HG03025 (cell line): ENCODE measurements around the gene DDB1.
A peak's percentile ranks its signal among the peaks of the same experiment; 100 is the strongest.

ENCODE experiments used
- ATAC-seq: cut with Tn5 transposase; IDR thresholded peaks from one replicate; pipeline ENCODE4 v1.9.1; 2021; ENCODE audit warnings: mild to moderate bottlenecking, moderate library complexity; ENCODE audit not compliant: unreplicated experiment, low FRiP score

DDB1 gene

GRCh38 chr11:61357233-61357893 lies 24.5 kb upstream of the DDB1 start:
- ATAC-seq = peak; percentile 39

- no peak for ATAC-seq
These were observed 23.8 kb upstream of the DDB1 start for GRCh38 chr11:61356706-61357105.

- no peak for ATAC-seq
These were observed 21.3 kb upstream of the DDB1 start for GRCh38 chr11:61354208-61354607.

- no peak for ATAC-seq
These were observed 20.5 kb upstream of the DDB1 start for GRCh38 chr11:61353131-61354067.

GRCh38 chr11:61352038-61352437 lies 19.1 kb upstream of the DDB1 start:
- ATAC-seq = no peak

- no peak for ATAC-seq
These were observed 17.9 kb upstream of the DDB1 start for GRCh38 chr11:61350803-61351202.

GRCh38 chr11:61350336-61350735 lies 17.4 kb upstream of the DDB1 start:
- no peak for ATAC-seq

- ATAC-seq = no peak
These were observed 17.0 kb upstream of the DDB1 start for GRCh38 chr11:61349916-61350315.

- no peak for ATAC-seq
These were observed 16.4 kb upstream of the DDB1 start for GRCh38 chr11:61349189-61349751.

- no peak for ATAC-seq
These were observed 15.1 kb upstream of the DDB1 start for GRCh38 chr11:61347916-61348461.

GRCh38 chr11:61345954-61346843 lies 13.3 kb upstream of the DDB1 start:
- no peak for ATAC-seq

- no peak for ATAC-seq
These were observed 12.3 kb upstream of the DDB1 start for GRCh38 chr11:61345170-61345610.

- ATAC-seq = no peak
These were observed 11.2 kb upstream of the DDB1 start for GRCh38 chr11:61343792-61344745.

- ATAC-seq = no peak
These were observed 9.4 kb upstream of the DDB1 start for GRCh38 chr11:61342207-61342803.

- no peak for ATAC-seq
These were observed 8.8 kb upstream of the DDB1 start for GRCh38 chr11:61341706-61342105.

- ATAC-seq = no peak
These were observed 8.1 kb upstream of the DDB1 start for GRCh38 chr11:61340979-61341378.

GRCh38 chr11:61339490-61339878 lies 6.6 kb upstream of the DDB1 start:
- ATAC-seq = no peak

- ATAC-seq = no peak
These were observed 6.0 kb upstream of the DDB1 start for GRCh38 chr11:61338783-61339489.
